22Rv1 (cell line): ENCODE results near the gene GOLGA6C.
"Not testable (repeated sequence)": the region's sequence is repeated elsewhere in the genome, so short reads cannot be mapped to it uniquely, and the experiment has no call there.

Experiments
- H3K27ac ChIP-seq: fragments of 450-650 bp; 2 replicates; pipeline ENCODE4 v1.5.1; 2017
- ZFX ChIP-seq: fragments of 450-650 bp; IDR thresholded peaks from 2 replicates; pipeline ENCODE4 v1.6.1; 2017; ENCODE audit warnings: antibody characterized with exemption, borderline replicate concordance
- TF ChIP-seq, protein P1 (sequence below): fragments of 450-650 bp; IDR thresholded peaks from 2 replicates; pipeline ENCODE4 v1.5.1; 2017; ENCODE audit warnings: mild to moderate bottlenecking

Gene GOLGA6C

DNA sequence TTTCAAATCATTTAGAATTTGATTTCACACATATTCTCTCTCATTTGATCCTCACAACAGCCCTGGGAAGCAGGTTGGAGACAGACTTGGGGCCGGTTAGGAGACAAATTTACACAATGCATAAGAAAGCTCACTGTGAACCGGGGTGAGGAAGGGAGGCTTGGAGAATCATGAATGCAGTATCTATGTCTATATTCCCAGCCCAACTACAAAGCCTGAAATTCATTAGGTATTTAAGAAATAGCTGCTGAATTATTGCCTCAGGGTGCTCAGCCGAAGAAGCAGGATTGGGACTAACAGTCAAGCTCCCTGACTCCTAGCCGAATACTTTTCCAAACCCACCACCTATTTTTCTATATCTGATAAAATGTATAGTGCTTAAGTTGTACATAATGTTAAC is 8.4 kb upstream of the GOLGA6C start:
- no peak overlapping the region for H3K27ac ChIP-seq
- TF ChIP-seq, protein P1, sequence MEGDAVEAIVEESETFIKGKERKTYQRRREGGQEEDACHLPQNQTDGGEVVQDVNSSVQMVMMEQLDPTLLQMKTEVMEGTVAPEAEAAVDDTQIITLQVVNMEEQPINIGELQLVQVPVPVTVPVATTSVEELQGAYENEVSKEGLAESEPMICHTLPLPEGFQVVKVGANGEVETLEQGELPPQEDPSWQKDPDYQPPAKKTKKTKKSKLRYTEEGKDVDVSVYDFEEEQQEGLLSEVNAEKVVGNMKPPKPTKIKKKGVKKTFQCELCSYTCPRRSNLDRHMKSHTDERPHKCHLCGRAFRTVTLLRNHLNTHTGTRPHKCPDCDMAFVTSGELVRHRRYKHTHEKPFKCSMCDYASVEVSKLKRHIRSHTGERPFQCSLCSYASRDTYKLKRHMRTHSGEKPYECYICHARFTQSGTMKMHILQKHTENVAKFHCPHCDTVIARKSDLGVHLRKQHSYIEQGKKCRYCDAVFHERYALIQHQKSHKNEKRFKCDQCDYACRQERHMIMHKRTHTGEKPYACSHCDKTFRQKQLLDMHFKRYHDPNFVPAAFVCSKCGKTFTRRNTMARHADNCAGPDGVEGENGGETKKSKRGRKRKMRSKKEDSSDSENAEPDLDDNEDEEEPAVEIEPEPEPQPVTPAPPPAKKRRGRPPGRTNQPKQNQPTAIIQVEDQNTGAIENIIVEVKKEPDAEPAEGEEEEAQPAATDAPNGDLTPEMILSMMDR = no peak
- TF ChIP-seq ZFX = no peak

DNA sequence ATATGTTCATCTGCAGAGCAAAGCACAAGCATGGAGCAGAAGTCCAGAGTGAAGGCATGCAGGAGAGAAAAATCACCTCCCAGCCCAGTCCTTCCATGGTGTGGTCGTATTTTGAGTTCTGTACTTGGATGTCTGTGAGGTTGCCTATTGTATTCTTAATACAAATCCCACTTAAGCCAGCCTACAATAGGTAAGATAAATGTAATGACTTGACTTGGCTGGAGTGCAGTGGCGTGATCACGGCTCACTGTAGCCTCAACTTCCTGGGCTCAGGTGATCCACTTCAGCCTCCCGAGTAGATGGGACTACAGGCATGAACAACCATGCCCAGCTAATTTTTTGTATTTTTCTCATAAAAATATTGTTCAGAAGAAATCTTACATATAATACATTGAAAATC is 6.8 kb upstream of the GOLGA6C start:
- not testable (repeated sequence) for H3K27ac ChIP-seq

DNA sequence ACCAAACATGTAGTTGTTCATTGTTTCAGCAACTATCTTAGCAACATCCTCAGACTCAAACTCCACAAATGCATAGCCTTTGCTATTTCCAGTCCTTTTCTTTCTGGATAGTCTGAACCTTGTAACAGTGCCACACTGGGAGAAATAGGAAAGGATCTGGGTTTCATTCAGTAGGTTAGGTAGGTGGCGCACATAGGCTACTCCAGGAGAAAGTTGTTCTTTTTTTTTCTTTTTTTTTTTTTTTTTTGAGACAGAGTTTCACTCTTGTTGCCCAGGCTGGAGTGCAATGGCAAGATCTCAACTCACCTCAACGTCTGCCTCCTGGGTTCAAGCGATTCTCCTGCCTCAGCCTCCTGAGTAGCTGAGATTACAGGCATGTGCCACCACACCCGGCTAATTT is 5.8 kb upstream of the GOLGA6C start:
- not testable (repeated sequence) for H3K27ac ChIP-seq

DNA sequence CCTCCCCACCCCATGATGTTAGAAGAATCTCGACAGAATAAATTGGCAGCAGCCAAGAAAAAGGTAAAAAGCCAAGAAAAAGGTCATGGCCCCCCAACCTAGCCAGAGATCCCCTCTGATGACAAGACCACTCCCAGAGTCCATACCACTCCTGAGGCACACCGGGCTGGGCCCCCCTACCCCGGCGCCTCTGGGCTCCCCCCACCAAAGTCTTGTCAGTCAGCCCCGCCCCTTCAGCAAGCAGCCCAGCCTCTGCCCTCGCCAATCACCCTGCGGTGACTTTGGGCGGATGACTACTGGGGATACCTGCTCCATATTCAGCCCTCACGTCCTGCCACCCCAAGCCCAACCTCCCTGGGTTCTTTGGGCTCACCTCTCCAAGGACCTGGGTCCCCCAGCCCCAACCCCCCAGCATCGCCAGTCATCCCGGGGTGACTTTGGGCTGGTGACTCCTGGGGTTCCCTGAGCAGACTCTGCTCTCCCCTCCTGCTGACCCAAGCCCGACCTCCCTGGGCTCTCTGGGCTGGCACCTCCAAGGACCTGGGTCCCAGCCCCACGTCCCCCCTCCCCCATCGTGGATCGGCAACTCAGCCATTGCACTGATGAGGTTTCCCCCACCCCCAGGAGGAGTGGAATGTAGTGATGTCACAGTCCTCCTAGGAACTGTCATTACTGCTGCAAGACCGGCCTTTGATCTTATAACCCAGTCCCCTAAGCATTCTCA is 648 bp downstream of the GOLGA6C start:
- not testable (repeated sequence) for H3K27ac ChIP-seq

DNA sequence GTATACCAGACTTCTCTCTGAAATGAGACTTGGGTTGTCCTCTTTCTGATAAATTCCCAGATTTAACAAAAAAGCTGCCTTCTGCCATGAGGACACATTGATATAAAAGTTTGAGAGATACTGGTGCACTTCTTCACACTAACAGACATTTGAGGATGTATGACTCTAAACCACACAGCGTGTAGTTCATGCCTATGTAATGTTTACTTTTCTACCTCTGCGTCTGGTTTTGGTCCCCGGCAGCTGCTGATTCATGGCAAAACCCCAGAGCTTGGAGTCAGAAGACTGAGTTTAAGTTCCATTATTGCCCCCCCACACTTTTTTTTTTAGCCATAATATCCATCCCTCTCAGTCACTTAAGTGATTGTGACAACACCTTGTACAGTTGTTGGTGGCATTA is 1.7 kb downstream of the GOLGA6C start:
- H3K27ac ChIP-seq = not testable (repeated sequence)

DNA sequence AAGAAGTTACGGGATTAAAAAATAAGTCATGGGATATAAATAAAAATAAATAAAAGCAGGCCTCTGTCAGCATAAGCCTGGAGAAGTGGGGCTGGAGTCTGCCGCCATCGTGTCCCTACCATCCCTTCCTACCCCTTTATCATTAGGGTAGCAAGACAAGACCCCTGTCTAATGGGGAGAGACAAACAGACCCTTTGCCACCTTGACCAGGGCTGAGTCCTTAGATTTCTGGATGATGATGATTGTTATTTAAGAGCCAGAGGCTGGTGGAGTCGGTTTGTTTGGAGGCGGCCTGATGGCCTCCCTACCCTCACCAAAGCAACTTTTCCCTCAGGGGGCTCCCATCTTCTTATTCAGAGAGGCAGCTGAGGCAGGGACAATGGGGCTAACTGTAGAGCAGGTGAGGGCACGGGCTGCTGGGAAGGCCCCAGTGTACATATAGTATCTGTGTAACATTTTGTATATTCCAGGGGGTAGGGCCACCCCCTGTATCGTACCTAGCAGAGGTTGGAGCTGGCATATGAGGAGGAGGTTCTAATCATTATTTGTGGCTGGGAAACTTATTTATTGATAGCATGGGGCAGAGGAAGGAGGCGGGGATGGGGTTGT is 15.7 kb downstream of the GOLGA6C start:
- not testable (repeated sequence) for H3K27ac ChIP-seq

DNA sequence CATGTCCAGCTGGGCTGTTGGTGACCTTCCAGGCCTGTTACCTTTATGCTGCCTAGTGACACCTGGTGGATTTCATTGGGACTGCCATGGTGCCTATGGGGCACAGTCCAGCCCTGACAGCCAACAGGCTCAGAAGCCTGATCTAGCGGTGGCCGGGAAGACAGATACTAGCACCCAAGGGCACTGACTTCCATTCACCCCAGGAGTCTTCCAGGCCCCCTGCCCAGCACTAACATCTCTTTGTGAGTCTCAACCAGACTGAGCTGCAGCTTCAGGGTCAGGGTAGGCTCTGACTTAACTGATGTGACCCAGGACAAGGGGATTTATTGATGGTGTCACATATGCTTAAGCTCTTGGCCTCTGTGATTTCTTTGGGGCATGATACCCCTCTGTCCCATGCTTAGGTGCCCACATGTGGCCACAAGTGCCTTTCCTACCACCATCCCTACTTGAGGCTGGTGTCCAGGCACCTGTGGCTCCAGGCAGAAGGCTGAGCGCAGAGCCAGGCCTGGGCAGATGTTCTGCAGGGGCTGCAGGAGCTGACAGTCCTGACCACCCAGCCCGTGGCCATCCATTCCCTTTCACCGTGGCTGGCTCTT is 16.5 kb downstream of the GOLGA6C start:
- TF ChIP-seq, protein P1 = peak; percentile 95
- H3K27ac ChIP-seq = not testable (repeated sequence)

DNA sequence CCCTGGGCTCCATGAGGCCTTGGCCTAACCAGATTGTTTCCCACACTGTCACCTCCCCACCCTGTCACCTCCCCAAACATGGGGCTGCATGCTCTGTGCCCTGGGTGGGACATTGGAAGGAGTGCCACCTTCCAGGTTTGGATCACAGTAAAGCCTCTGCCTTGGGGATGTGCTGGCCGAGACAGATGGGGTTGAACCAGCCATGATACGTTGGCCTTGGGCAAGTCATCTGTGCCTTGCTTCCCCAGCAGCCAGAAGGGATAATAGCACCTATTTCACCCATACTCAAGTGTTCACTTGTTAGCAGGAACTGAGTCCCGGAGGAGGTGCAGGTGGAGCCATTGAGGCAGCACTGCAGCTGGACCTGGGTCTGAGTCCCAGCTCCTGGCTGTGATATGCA is 17.5 kb downstream of the GOLGA6C start:
- H3K27ac ChIP-seq = not testable (repeated sequence)

DNA sequence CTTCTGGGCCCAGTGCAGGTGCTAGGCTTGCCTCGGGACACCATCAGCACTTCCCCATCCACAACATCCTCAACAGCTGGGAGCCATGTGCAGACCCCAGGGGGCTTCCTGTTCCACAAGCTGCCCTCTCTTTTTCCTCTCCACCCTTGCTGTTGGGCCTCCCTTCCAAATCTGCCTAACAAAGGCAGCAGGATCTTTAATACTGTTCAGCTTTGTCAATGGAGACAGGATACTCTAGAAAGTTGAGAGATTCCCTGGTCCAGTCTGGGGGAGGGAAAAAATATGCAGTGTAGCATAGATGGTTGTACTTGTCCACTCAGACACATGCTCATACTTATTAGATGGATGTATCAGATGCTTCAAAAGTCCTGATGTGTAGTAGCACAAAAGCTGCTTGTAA is 20.4 kb downstream of the GOLGA6C start:
- not testable (repeated sequence) for H3K27ac ChIP-seq

DNA sequence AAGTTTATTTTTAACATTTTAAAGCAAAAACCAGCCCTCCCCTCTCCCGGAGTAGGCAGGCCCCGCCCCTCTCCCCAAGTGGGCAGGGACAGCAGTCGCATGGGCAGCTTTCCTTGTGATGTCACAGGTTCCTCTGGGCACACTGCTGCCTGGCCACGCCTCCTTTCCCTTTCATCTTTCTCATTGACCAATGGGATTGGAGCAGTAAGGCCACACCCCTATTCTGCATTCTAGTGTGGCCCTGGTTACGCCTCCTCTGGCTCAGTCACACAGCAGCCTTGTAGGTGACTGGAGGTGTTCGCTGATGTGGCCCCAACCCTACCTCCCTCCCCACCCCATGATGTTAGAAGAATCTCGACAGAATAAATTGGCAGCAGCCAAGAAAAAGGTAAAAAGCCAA is 24.4 kb downstream of the GOLGA6C start, which contains the start of gene GOLGA6D:
Gene GOLGA6D, plus strand, starts transcription at position 264 of the 400 bp plus-strand sequence. Its CDS starts 41 bp downstream, at position 305.
- not testable (repeated sequence) for H3K27ac ChIP-seq

DNA sequence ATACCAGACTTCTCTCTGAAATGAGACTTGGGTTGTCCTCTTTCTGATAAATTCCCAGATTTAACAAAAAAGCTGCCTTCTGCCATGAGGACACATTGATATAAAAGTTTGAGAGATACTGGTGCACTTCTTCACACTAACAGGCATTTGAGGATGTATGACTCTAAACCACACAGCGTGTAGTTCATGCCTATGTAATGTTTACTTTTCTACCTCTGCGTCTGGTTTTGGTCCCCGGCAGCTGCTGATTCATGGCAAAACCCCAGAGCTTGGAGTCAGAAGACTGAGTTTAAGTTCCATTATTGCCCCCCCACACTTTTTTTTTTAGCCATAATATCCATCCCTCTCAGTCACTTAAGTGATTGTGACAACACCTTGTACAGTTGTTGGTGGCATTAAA is 26.0 kb downstream of the GOLGA6C start:
- not testable (repeated sequence) for H3K27ac ChIP-seq

DNA sequence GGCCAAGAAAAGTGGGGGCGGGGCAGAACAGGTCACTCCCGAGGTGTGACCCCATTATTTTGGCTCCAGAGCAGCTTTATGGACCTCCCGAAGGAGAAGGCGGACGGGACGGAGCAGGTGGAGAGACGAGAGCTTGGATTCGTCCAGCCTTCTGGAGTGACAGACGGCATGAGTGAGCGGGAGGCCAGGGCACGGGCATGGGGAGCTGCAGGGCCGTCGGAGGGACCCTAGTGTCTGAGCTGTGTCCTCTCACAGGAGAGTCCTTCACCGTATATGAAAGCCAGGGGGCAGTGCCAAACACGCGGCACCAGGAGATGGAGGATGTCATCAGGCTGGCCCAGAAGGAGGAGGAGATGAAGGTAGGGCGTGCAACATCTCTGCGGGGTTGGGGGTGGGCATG is 35.5 kb downstream of the GOLGA6C start:
- not testable (repeated sequence) for H3K27ac ChIP-seq

DNA sequence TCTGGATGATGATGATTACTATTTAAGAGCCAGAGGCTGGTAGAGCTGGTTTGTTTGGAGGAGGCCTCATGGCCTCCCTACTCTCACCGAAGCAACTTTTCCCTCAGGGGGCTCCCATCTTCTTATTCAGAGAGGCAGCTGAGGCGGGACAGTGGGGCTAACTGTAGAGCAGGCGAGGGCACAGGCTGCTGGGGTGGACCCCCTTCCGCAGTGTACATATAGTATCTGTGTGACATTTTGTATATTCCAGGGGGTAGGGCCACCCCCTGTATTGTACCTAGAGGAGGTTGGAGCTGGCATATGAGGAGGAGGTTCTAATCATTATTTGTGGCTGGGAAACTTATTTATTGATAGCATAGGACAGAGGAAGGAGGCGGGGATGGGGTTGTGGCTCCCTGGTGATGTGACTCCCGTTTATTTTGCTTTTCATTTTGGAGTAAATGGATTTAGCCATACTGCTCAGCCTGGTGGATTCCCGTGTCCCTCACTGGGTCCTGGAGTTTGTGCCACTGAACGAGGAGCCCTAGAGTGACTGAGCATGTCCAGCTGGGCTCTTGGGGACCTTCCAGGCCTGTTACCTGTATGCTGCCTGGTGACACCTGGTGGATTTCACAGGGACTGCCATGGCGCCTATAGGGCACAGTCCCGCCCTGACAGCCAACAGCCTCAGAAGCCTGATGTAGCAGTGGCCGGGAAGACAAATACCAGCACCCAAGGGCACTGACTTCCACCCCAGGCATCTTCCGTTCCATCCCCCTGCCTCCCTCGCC is 40.6 kb downstream of the GOLGA6C start:
- H3K27ac ChIP-seq = not testable (repeated sequence)
